DMS 273 (cell line): ENCODE measurements around the gene GALNT2.

Experiments
- DNase-seq: peaks from one replicate; lab custom pipeline; 2025; ENCODE audit not compliant: unreplicated experiment; lab: John Stamatoyannopoulos, UW

GALNT2 gene

GRCh38 chr1:230226007-230226800 is 159.2 kb downstream of the GALNT2 start:
- DNase-seq = no peak

GRCh38 chr1:230226814-230227213 is 159.8 kb downstream of the GALNT2 start:
- DNase-seq = no peak

DNA sequence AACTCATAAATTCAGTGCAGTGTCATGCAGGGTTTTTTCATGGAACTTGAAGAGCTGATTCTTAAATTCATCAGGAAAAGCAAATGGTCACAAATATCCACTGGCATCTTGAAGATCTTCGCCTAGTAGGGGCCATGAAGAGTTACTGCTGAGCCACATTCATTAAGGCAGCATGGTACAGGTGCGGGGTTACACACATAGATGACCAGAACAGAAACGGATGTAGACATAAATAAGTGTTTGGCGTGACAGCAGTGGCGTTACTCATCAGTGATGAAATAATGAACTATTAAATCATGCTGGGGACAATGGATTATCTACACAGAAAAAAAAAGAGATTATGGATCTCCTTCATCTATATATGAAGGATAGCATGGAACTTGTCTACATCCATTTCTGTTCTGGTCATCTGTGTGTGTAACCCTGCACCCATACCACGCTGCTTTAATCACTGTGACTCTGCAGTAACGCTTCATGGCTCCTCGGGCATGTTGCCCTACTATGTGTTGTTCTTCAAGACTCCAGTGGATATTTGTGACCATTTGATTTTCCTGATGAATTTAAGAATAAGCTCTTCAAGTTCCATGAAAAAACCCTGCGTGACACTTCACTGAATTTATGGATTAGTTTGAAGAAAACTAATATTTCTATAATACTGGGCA is 161.3 kb downstream of the GALNT2 start:
- no peak for DNase-seq

- DNase-seq = no peak
Observed at GRCh38 chr1:230230273-230230672, 163.2 kb downstream of the GALNT2 start.

- DNase-seq = no peak
Observed at GRCh38 chr1:230230948-230231773, 164.1 kb downstream of the GALNT2 start.

DNA sequence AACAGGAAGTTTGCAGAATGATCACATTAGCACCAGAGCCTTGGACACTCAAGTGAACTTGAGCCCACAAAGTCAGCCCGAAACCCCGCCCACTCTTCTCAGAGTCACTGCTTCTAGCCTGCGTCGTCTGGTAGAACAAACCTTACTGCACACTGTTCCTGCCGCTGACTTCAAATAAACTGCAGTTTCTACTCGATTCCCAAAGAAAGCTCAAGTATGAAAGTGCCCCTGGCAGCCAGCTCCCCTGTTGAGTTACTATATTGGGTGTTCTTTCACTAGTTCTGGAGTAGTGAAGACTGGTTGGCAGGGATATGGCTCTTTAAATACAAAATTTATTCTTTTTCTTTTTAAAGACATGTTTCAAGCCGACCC is 164.7 kb downstream of the GALNT2 start:
- DNase-seq = no peak

GRCh38 chr1:230232371-230232771 is 165.3 kb downstream of the GALNT2 start:
- no peak for DNase-seq

DNA sequence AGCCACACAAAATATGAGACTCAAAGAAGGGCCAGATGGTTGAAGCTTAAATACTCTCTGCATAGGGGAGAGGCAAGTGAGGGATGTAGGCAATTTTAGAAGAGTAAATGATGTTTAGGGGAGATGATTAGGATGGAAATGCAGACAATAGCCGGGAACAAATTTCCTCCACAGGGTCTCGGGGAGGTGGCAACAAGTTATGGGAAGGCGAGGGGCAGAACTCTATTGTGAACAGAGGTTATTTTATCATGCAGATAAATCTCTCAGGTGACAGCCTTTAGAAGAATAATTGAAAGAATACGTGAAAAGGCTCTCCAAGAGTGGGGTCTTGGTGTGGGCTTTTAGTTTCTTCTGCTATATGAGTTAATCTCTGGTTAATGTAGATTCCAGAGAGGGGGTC is 166.7 kb downstream of the GALNT2 start:
- no peak for DNase-seq

GRCh38 chr1:230235876-230236275 is 168.8 kb downstream of the GALNT2 start:
- no peak for DNase-seq

DNA sequence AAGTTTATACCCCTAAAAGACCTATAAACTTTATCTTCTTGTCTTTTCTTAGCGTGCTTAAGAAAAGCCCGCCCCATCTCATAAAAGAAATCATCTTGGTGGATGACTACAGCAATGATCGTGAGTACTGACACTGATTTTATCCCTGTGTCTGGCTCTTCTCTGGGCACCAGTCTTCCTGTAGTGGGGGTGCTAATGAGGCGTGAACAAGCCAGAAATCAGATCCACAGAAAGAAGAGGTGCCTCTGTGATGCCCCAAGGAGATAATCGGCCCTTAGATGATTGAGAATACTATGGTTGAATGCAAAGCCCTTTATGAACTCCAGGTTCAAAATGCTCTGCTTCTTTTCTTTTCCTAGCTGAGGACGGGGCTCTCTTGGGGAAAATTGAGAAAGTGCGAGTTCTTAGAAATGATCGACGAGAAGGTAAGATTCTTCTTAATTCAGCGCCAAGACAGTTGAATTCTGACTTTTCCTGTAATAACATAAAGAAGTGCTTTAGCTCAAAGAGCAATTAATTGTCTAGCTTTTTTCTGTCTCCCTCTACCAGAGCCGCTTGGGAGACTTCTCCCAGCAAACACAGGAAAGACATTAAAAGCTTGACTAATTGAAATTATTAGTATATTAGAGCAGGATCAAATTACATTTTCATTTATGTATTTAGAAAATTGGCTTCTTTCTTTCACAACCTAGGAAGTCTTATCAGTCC is 169.4 kb downstream of the GALNT2 start:
- no peak for DNase-seq

- no peak for DNase-seq
Observed at GRCh38 chr1:230237009-230237370, 170.0 kb downstream of the GALNT2 start.

DNA sequence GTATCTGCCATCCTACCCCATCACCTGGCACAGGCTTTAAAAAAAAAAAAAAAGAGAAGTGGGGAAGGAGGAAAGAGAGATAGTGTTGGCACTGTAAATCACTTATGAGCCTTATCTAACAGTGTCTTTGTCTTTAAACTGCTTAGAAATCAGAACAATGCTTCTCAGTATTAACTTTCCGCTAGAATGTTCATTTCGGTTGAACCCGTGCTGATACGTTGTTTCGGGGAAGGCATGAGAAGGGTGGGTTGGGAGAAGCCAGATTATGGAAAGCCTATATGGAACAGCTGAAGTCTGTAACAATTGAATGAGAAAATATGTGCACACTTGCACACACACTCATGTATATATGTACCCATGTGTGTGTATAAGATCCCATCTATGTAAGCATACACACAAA is 170.8 kb downstream of the GALNT2 start:
- no peak for DNase-seq

- no peak for DNase-seq
Observed at GRCh38 chr1:230240446-230241086, 173.5 kb downstream of the GALNT2 start.

DNA sequence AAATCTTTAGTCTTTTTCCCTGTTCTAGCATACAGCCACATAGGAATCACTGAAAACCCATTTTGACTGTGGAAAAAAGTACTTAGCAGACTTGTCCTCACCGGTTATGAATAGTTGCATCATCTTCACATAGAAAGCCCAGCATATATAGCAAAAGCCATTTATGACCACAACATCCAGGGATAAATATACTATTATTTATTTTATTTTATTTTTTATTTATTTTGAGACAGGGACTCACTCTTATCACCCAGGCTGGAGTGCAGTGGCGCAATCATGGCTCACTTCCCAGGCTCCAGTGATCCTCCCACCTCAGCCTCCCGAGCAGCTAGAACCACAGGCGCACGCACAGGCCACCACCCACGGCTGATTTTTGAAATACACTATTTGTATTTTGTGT is 175.3 kb downstream of the GALNT2 start:
- no peak for DNase-seq

DNA sequence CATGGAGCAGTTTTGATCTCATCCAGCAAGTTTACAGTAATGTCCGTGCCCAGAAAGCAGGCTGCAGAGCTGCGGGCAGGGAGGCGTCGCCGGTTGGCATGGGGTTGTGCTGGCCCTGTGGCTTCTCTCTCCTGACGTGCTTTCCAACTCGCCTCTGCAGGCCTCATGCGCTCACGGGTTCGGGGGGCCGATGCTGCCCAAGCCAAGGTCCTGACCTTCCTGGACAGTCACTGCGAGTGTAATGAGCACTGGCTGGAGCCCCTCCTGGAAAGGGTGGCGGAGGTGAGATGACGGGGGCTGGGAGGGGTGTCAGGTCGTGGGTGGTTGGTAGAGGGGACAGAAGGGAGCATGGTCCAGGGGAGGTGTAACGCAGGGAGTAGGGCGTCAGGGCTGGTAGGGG is 176.1 kb downstream of the GALNT2 start:
- DNase-seq = no peak

DNA sequence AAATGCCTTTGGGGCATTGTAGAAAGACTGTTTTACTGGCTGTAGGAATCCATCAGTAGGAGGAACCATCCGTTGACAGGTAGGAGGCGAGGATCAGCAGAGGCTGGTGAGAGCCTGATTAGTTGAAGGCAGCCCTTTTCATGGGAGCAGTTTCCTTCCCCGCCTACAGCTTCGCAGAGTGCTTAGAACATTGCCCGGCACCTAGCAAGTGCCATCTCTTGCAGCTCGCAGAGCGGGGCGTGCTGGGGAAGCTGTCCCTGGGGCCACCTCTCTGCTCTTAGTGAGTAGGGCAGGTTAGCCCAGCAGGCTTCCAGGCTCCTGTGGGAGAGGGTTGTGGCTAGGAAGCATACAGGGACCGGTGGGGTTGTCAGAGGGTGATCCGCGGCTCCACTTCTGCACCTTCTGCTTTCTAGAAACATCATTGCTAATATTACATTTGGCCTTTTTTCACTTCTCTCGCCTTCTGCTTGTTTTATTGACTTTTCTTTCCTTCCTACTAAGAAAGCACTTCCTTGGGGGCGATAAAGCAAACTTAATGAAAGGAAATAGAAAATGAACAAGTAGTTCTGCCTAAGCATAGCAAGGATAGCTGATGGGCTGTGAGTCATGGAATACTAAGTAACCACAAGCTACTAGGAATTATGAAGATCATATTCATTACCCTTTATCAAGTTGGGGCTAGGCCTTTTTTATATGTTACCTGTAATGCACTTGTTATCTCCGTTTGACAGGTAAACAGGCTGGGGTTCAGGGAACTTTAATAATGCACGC is 176.7 kb downstream of the GALNT2 start:
- DNase-seq = no peak

DNA sequence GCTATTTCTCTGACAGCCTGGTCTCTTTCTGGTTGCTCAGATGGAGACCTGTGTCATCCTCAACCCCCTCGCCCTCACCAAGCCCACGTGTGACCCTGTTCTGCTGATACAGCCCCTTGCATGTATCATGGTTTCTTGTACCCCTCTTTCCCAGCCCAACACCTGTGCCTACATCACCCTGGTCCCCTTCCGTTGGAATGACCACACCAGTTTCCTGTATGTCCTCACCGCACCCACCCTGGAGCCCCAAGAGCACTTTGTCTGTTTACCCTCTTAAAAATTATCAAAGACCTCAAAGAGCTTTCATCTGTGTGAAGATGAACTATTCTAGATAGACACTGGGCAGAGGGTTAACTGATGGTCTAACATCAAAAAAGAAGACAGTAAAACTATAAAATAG is 179.5 kb downstream of the GALNT2 start:
- no peak for DNase-seq

DNA sequence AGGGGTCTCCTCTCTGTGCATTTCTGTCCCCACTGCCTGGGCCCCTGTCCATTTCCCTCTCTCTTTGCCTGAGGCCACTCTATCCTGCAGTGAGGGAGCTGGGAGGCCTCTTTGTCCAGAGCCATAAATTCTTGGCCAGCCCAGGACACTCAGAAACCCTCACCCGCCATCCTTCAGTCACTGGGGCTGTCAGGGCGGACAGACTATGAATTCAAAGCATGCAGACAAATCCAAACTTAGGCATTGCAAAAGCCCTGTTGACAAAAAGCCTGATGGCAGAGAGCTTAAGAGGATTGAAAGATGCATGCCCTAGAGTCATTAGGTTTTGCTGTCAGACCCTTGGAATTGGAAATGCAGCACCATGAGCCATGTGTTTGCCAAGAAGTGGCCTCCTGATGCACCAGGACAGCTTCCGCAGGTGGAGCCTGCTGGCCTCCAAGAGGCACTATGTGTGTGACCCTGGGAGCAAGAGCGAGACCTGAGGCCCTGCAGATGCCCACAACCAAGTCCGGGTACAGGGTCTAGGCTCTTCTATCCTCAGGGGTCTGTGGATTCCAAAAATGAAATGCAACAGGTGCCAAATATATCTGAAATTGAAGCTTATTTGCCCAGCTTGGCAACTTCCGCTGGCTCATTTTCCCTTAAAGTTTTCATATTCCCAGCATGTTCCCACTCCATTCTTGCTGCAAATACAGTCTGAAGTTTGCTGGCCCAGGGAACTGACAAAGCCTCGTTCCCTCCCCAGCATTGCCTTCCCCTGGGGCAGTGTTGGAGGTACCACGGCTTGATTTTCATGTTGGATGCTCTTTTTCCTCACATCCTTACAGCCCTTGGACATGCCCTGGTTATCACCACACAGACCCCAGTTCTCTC is 181.2 kb downstream of the GALNT2 start:
- DNase-seq = no peak

- DNase-seq = no peak
Observed at GRCh38 chr1:230248889-230249270, 181.8 kb downstream of the GALNT2 start.
